ENCODE measurements around the gene TEX261.

GRCh38 chr2:70995426-70995729, 705 bp upstream of the TEX261 start:
- TF ChIP-seq CTCF (IDR thresholded peaks at IDR 0.05; ENCODE audit: insufficient read depth, low read length) (peak; percentile 15), POLR2AphosphoS5 (IDR thresholded peaks at IDR 0.05; ENCODE audit: low read depth) (no peak), REST (IDR thresholded peaks at IDR 0.05; ENCODE audit: insufficient replicate concordance, low read depth) (no peak), GABPA (IDR thresholded peaks at IDR 0.05; ENCODE audit: low read depth) (no peak)

Measured in HL-60 (cell line).